Naive thymus-derived CD4-positive, alpha-beta T cell (primary cell): ENCODE data around the gene GRAMD1A. TPM values are rescaled to one million over a fixed set of nuclear protein-coding genes. Genes with fewer than 3 reads are reported as not detected.
"Not testable (repeated sequence)": the region's sequence is repeated elsewhere in the genome, so short reads cannot be mapped to it uniquely, and the experiment has no call there.

Experiments
- ATAC-seq: fragments of 150-1000 bp; cut with Tn5 transposase; 2 replicates; pipeline ENCODE4 v1.10.0; 2021; ENCODE audit warnings: mild to moderate bottlenecking, moderate library complexity
- CTCF ChIA-PET: fragments of 350-600 bp; sonication (Branson Sonifier 250); formaldehyde crosslinking; loops from one replicate; lab custom pipeline; 2021; ENCODE audit warnings: antibody characterized with exemption; lab: Charles Lee
- POLR2A ChIA-PET: fragments of 350-600 bp; sonication (Branson Sonifier 250); formaldehyde crosslinking; loops from one replicate; lab custom pipeline; 2021; ENCODE audit warnings: antibody characterized with exemption, inconsistent platforms; lab: Charles Lee
- DNase-seq, 9 donors: peaks; one replicate each; pipeline versions ENCODE4 v3.0.0 to v3.0.0-alpha.2; 2020 to 2022; ENCODE audit warnings: mixed read lengths in 1 of 9
- H3K27ac ChIP-seq: one replicate; pipeline ENCODE4 v1.7.0; 2013; ENCODE audit warnings: mild to moderate bottlenecking, low read depth, low read length, moderate library complexity
- H3K27me3 ChIP-seq, 2 donors: one replicate each; pipeline ENCODE4 v1.7.0; 2013; ENCODE audit warnings: low read length in 2 of 2, mild to moderate bottlenecking in 2 of 2, moderate library complexity in 2 of 2; ENCODE audit not compliant: control insufficient read depth in 2 of 2, insufficient read depth in 2 of 2
- H3K36me3 ChIP-seq, 3 experiments: 1 replicate in 2 of 3; 2 replicates in 1 of 3; pipeline ENCODE4 v1.7.0; 2013; ENCODE audit warnings: low read length in 3 of 3, mild to moderate bottlenecking in 3 of 3, moderate library complexity in 1 of 3; ENCODE audit not compliant: insufficient read depth in 3 of 3, control insufficient read depth in 2 of 3
- H3K4me1 ChIP-seq, 2 donors: one replicate each; pipeline ENCODE4 v1.7.0; 2013; ENCODE audit warnings: low read length in 2 of 2, mild to moderate bottlenecking in 2 of 2, moderate library complexity in 1 of 2; ENCODE audit not compliant: control insufficient read depth in 2 of 2, insufficient read depth in 2 of 2
- H3K4me3 ChIP-seq: 2 replicates; pipeline ENCODE4 v1.7.0; 2013; ENCODE audit warnings: mild to moderate bottlenecking, low read length
- H3K9me3 ChIP-seq, 3 experiments: 1 replicate in 2 of 3; 2 replicates in 1 of 3; pipeline ENCODE4 v1.7.0; 2013; ENCODE audit warnings: low read length in 3 of 3; ENCODE audit not compliant: control insufficient read depth in 2 of 3
- H3K27ac Mint-ChIP-seq, 9 donors: one replicate each; pipeline ENCODE4 v1.8.0; 2020 to 2022; ENCODE audit warnings: mixed read lengths in 9 of 9, mild to moderate bottlenecking in 8 of 9, moderate library complexity in 5 of 9, inconsistent platforms in 2 of 9
- H3K27me3 Mint-ChIP-seq, 5 donors: one replicate each; pipeline ENCODE4 v1.8.0; 2021 to 2022; ENCODE audit warnings: mixed read lengths in 5 of 5, mild to moderate bottlenecking in 1 of 5
- H3K36me3 Mint-ChIP-seq, 5 donors: one replicate each; pipeline ENCODE4 v1.8.0; 2020 to 2022; ENCODE audit warnings: mixed read lengths in 5 of 5, mild to moderate bottlenecking in 3 of 5, inconsistent platforms in 1 of 5
- H3K4me1 Mint-ChIP-seq, 7 donors: one replicate each; pipeline ENCODE4 v1.8.0; 2020 to 2022; ENCODE audit warnings: mixed read lengths in 7 of 7, mild to moderate bottlenecking in 3 of 7, inconsistent platforms in 1 of 7
- H3K4me3 Mint-ChIP-seq, 10 donors: one replicate each; pipeline ENCODE4 v1.8.0; 2020 to 2022; ENCODE audit warnings: mild to moderate bottlenecking in 10 of 10, mixed read lengths in 10 of 10, moderate library complexity in 6 of 10, inconsistent platforms in 2 of 10
- H3K9me3 Mint-ChIP-seq, 11 donors: one replicate each; pipeline ENCODE4 v1.8.0; 2020 to 2022; ENCODE audit warnings: mixed read lengths in 11 of 11, mild to moderate bottlenecking in 4 of 11, inconsistent platforms in 1 of 11, moderate library complexity in 1 of 11
- intact Hi-C, 2 donors: fragments of 100-400 bp; cut with micrococcal nuclease; formaldehyde crosslinking; loops; one replicate each; pipeline ENCODE4 v1.15.1; 2023
- polyA plus RNA-seq, 2 donors: library from polyadenylated mRNA; unstranded; fragments of 300-500 nt; fragmentation: Illumina TruSeq; gene quantifications; one replicate each; pipeline ENCODE4 v1.2.3, GENCODE V29; 2021
- total RNA-seq, 6 experiments: library from RNA in 5 of 6; stranded (reverse) in 5 of 6; gene quantifications; 1 replicate in 5 of 6; 2 replicates in 1 of 6; pipeline ENCODE4 v1.2.3 and lab custom pipeline; 2021 to 2026

The GRAMD1A gene
- total and polyA plus RNA-seq, 7 experiments from 2014 or later, result 33.6 to 286 (median 167) TPM

GRCh38 chr19:35014774-35015173, 14.7 kb downstream of the GRAMD1A start:
- DNase-seq, H3K9me3 Mint-ChIP-seq, H3K9me3 ChIP-seq, H3K27me3 ChIP-seq, ATAC-seq, H3K27me3 Mint-ChIP-seq: not testable (repeated sequence)
- Histone ChIP-seq H3K4me3 (peak overlapping the region; percentile 11), H3K27ac (peak overlapping the region; percentile 75), H3K4me1 (peaks cover 57 to 59% of the 10 kb centered on the region in 2 donors), H3K36me3 (peaks cover 8 to 71% (median 38%) of the 10 kb centered on the region in 3 experiments)
- ChIA-PET CTCF (interaction anchor here (0.7 to 8.6 kb wide), 12 partner anchors 12 to 243 kb away, joined by 3 to 138 read pairs (median 4); partner anchors contain the start of gene GRAMD1A), POLR2A (interaction anchor here (0.6 to 11.9 kb wide), 21 partner anchors 8 to 1980 kb away, joined by 3 to 237 read pairs (median 4); partner anchors contain the start of genes FXYD5, GRAMD1A, SCN1B and ZNF30)
- Mint-ChIP-seq H3K27ac (peak overlapping the region; percentile 83 to 99 (median 96)), H3K4me1 (peaks cover 47 to 77% (median 65%) of the 10 kb centered on the region in 7 donors), H3K4me3 (peak overlapping the region; percentile 73 to 94 (median 86)), H3K36me3 (peaks cover 9 to 55% (median 32%) of the 10 kb centered on the region in 5 donors)
- intact Hi-C loops, result loop anchor here in 1 of 2 donors (1.0 to 5.0 kb wide), 7 partner anchors 13 to 375 kb away; partner anchors contain the start of genes SCN1B, ZNF181 and ZNF599

GRCh38 chr19:35015270-35015953, 15.3 kb downstream of the GRAMD1A start:
- CTCF ChIA-PET, result interaction anchor here (1.2 to 8.6 kb wide), 5 partner anchors 15 to 176 kb away, joined by 3 to 138 read pairs (median 12); partner anchors contain the start of gene GRAMD1A
- Histone ChIP-seq H3K4me3 (no peak overlapping the region), H3K27ac (peak overlapping the region; percentile 75), H3K36me3 (peaks cover 14 to 71% (median 34%) of the 10 kb centered on the region in 3 experiments), H3K9me3 (no peaks in the 10 kb centered on the region), H3K4me1 (peaks cover 55 to 58% of the 10 kb centered on the region in 2 donors), H3K27me3 (no peaks in the 10 kb centered on the region)
- H3K4me1 Mint-ChIP-seq, result peaks cover 47 to 76% (median 62%) of the 10 kb centered on the region in 7 donors
- no peaks in the 10 kb centered on the region for H3K27me3 Mint-ChIP-seq
- DNase-seq, result no peak
- intact Hi-C loops, result no loop called here
- peak overlapping the region in 6 of 10 donors; percentile 9 to 94 (median 88) for H3K4me3 Mint-ChIP-seq
- H3K36me3 Mint-ChIP-seq, result peaks cover 7 to 57% (median 30%) of the 10 kb centered on the region in 5 donors
- POLR2A ChIA-PET, result interaction anchor here (0.6 to 11.9 kb wide), 11 partner anchors 12 to 1981 kb away, joined by 3 to 237 read pairs (median 8); partner anchors contain the start of genes GRAMD1A, SCN1B and ZNF792
- ATAC-seq, result no peak
- peak overlapping the region in 8 of 9 donors; percentile 87 to 99 (median 96) for H3K27ac Mint-ChIP-seq
- peaks cover 0 to 4% (median 0%) of the 10 kb centered on the region in 11 donors for H3K9me3 Mint-ChIP-seq

GRCh38 chr19:35015954-35016351, 15.8 kb downstream of the GRAMD1A start:
- peaks cover 5 to 57% (median 33%) of the 10 kb centered on the region in 5 donors for H3K36me3 Mint-ChIP-seq
- peak overlapping the region; percentile 75 for H3K27ac ChIP-seq

GRCh38 chr19:35017507-35017906, 17.4 kb downstream of the GRAMD1A start:
- Mint-ChIP-seq H3K9me3 (peaks cover 0 to 4% (median 0%) of the 10 kb centered on the region in 11 donors), H3K4me1 (peaks cover 29 to 55% (median 50%) of the 10 kb centered on the region in 7 donors), H3K36me3 (peaks cover 5 to 54% (median 35%) of the 10 kb centered on the region in 5 donors), H3K27me3 (no peaks in the 10 kb centered on the region), H3K4me3 (peak overlapping the region in 2 of 10 donors; percentile 4 to 23), H3K27ac (peak overlapping the region in 8 of 9 donors; percentile 78 to 92 (median 85))
- no peak overlapping the region for H3K4me3 ChIP-seq
- ChIA-PET CTCF (interaction anchor here (0.6 to 1.0 kb wide), 2 partner anchors 32 to 377 kb away, joined by 3 to 6 read pairs; no protein-coding TSS in a partner anchor), POLR2A (interaction anchor here (0.6 to 11.9 kb wide), 5 partner anchors 9 to 143 kb away, joined by 3 to 237 read pairs (median 3); partner anchors contain the start of gene GRAMD1A)
- no peaks in the 10 kb centered on the region for H3K9me3 ChIP-seq
- ATAC-seq, result no peak
- H3K27me3 ChIP-seq, result no peaks in the 10 kb centered on the region
- no peak for DNase-seq
- peak overlapping the region; percentile 46 for H3K27ac ChIP-seq
- peaks cover 21 to 72% (median 49%) of the 10 kb centered on the region in 3 experiments for H3K36me3 ChIP-seq
- intact Hi-C loops, result no loop called here
- peaks cover 34 to 37% of the 10 kb centered on the region in 2 donors for H3K4me1 ChIP-seq

More at GRCh38 chr19:35015954-35016351, 15.8 kb downstream of the GRAMD1A start:
- POLR2A ChIA-PET, result interaction anchor here (1.2 to 11.9 kb wide), 4 partner anchors 17 to 52 kb away, joined by 4 to 237 read pairs (median 84); partner anchors contain the start of genes GRAMD1A and ZNF792
- Mint-ChIP-seq H3K4me3 (peak overlapping the region in 3 of 10 donors; percentile 9 to 43 (median 19)), H3K27ac (peak overlapping the region in 8 of 9 donors; percentile 76 to 98 (median 92)), H3K4me1 (peaks cover 43 to 70% (median 63%) of the 10 kb centered on the region in 7 donors), H3K9me3 (peaks cover 0 to 4% (median 0%) of the 10 kb centered on the region in 11 donors), H3K27me3 (no peaks in the 10 kb centered on the region)
- DNase-seq, result no peak
- Histone ChIP-seq H3K9me3 (no peaks in the 10 kb centered on the region), H3K4me3 (no peak overlapping the region), H3K27me3 (no peaks in the 10 kb centered on the region), H3K36me3 (peaks cover 19 to 71% (median 37%) of the 10 kb centered on the region in 3 experiments), H3K4me1 (peaks cover 50 to 53% of the 10 kb centered on the region in 2 donors)
- intact Hi-C loops, result no loop called here
- ATAC-seq, result no peak
- CTCF ChIA-PET, result interaction anchor here (1.1 kb wide), 1 partner anchor 28 kb away, joined by 3 read pairs; no protein-coding TSS in a partner anchor

DNA sequence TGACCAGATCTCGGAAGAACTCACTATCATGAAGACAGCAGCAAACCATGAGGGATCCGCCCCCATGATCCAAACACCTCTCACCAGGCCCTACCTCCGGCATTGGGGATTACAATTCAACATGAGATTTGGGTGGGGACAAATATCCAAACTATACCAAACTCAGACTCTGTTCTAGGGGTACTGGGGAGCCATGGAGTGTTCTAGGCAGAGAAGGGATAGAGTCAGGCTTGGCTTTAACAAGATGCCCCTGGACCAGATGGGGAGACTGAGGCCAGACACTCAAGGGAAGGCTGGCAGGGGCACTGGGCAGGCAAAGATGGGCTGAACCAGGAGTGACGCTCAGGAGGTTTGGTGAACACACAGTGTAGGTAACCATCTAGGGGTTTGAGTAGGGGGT, 18.3 kb downstream of the GRAMD1A start:
- ATAC-seq (no peak), DNase-seq (no peak)
- H3K4me1 Mint-ChIP-seq, result peaks cover 20 to 46% (median 41%) of the 10 kb centered on the region in 7 donors
- H3K27me3 Mint-ChIP-seq, result no peaks in the 10 kb centered on the region
- H3K9me3 ChIP-seq, result no peaks in the 10 kb centered on the region
- H3K4me1 ChIP-seq, result peaks cover 26 to 28% of the 10 kb centered on the region in 2 donors
- H3K27ac ChIP-seq, result peak overlapping the region; percentile 50
- H3K27me3 ChIP-seq, result no peaks in the 10 kb centered on the region
- ChIA-PET CTCF (no interaction called here), POLR2A (interaction anchor here (1.1 to 11.9 kb wide), 3 partner anchors 10 to 19 kb away, joined by 3 to 237 read pairs (median 15); partner anchors contain the start of gene GRAMD1A)
- intact Hi-C loops, result no loop called here
- H3K36me3 Mint-ChIP-seq, result peaks cover 5 to 53% (median 35%) of the 10 kb centered on the region in 5 donors
- H3K36me3 ChIP-seq, result peaks cover 21 to 81% (median 51%) of the 10 kb centered on the region in 3 experiments
- peak overlapping the region in 8 of 9 donors; percentile 78 to 89 (median 82) for H3K27ac Mint-ChIP-seq
- H3K4me3 Mint-ChIP-seq, result no peak overlapping the region
- H3K9me3 Mint-ChIP-seq, result peaks cover 0 to 4% (median 0%) of the 10 kb centered on the region in 11 donors
- no peak overlapping the region for H3K4me3 ChIP-seq

GRCh38 chr19:35019144-35019543, 19.0 kb downstream of the GRAMD1A start:
- Histone ChIP-seq H3K4me1 (peaks cover 18 to 21% of the 10 kb centered on the region in 2 donors), H3K27ac (peak overlapping the region; percentile 50), H3K27me3 (no peaks in the 10 kb centered on the region), H3K36me3 (peaks cover 21 to 88% (median 58%) of the 10 kb centered on the region in 3 experiments), H3K9me3 (no peaks in the 10 kb centered on the region), H3K4me3 (no peak overlapping the region)
- H3K4me1 Mint-ChIP-seq, result peaks cover 13 to 38% (median 33%) of the 10 kb centered on the region in 7 donors
- CTCF ChIA-PET, result interaction anchor here (0.5 kb wide), 1 partner anchor 98 kb away, joined by 4 read pairs; no protein-coding TSS in a partner anchor
- DNase-seq, result no peak
- no peak overlapping the region for H3K4me3 Mint-ChIP-seq
- H3K27me3 Mint-ChIP-seq, result no peaks in the 10 kb centered on the region
- ATAC-seq, result no peak
- H3K27ac Mint-ChIP-seq, result peak overlapping the region in 4 of 9 donors; percentile 46 to 86 (median 80)
- peaks cover 0 to 4% (median 0%) of the 10 kb centered on the region in 11 donors for H3K9me3 Mint-ChIP-seq
- intact Hi-C loops, result no loop called here
- POLR2A ChIA-PET, result interaction anchor here (11.9 kb wide), 1 partner anchor 20 kb away, joined by 237 read pairs; the partner anchor contains the start of gene GRAMD1A
- peaks cover 5 to 54% (median 35%) of the 10 kb centered on the region in 5 donors for H3K36me3 Mint-ChIP-seq
